AML-193 (cell line): ENCODE measurements around the gene RPS8.
"Not testable (repeated sequence)": the region's sequence is repeated elsewhere in the genome, so short reads cannot be mapped to it uniquely, and the experiment has no call there.

ENCODE experiments used
- DNase-seq, 2 experiments: peaks; one replicate each; lab custom pipeline; 2025; lab: John Stamatoyannopoulos, UW

Gene RPS8

GRCh38 chr1:44803062-44803311, 27.6 kb downstream of the RPS8 start:
- no peak for DNase-seq

- DNase-seq: no peak
Observed at GRCh38 chr1:44803312-44804095, 28.2 kb downstream of the RPS8 start.

- DNase-seq: no peak
Observed at GRCh38 chr1:44805311-44806024, 30.1 kb downstream of the RPS8 start.

GRCh38 chr1:44806025-44806703, 30.8 kb downstream of the RPS8 start:
- DNase-seq: no peak

DNA sequence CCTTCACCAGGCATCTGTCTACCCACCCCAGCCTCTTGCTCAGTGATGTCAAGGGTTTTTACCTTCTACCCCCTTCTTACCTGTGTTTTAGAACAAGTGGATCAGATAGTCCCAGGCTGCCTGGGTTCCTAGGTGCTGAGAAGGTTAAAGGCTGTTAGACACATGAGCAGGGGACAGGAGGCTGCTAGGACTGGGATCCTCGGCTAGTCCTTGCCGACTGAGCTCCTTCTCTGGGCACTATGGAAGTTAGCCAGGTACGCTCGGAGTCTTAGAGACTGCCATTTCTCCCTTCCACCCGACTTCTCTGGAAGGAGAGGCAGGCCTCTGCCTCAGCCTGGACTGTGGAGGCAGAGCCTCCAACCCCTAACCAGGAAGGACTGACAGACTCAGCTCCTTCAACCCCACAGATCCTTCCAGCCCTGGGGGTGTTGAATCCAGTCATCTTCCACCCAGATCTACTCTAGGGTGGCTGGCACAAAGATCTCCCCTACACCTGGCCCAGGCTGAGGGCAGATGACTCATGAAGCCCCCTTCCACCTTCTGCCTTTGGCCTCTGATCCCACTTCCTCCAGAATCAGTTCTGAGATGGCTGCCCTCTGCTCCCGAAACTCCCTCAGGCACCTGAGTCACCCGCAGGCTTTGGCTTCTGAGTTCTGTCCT, 31.5 kb downstream of the RPS8 start, which contains the start of gene DYNLT4:
TSS of gene DYNLT4 (minus strand) at position 648 of the 660 bp plus-strand sequence. CDS start 683 bp downstream, outside the sequence.
- DNase-seq: no peak

DNA sequence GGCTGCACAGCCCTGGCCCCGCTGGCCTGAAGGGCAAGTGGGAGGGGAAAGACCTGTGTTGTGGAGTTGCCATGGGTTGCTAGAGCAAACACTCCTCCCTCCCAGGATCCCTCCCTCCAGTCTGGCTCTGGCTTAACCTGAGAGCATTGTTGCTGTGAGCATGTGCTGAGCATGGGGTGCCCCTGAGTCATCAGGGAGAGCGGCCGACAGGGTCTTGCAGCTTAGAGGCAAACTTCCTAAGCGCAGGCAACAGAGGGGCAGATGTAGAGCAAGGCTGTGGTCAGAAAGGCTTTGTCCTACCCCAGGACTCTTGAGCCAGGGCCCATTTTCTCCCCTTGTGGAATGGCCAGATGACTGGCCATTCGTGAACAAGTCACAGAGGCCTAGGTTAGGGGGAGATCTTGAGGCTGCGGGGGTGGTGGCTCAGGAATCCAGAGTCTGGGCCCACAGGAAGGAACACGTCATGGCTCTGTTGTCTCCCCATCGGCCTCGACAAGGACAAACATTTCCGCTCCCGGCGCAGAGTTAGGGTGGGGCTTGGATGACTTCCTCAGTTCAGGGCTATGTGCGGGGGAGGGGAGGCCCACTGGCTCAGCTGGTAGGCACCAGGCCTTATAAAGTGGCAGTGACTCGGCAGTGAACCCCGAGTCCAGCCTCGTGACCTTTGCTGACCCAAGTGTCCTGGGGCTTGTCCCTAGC, 32.2 kb downstream of the RPS8 start:
- DNase-seq: peak; percentile 85 to 89

DNA sequence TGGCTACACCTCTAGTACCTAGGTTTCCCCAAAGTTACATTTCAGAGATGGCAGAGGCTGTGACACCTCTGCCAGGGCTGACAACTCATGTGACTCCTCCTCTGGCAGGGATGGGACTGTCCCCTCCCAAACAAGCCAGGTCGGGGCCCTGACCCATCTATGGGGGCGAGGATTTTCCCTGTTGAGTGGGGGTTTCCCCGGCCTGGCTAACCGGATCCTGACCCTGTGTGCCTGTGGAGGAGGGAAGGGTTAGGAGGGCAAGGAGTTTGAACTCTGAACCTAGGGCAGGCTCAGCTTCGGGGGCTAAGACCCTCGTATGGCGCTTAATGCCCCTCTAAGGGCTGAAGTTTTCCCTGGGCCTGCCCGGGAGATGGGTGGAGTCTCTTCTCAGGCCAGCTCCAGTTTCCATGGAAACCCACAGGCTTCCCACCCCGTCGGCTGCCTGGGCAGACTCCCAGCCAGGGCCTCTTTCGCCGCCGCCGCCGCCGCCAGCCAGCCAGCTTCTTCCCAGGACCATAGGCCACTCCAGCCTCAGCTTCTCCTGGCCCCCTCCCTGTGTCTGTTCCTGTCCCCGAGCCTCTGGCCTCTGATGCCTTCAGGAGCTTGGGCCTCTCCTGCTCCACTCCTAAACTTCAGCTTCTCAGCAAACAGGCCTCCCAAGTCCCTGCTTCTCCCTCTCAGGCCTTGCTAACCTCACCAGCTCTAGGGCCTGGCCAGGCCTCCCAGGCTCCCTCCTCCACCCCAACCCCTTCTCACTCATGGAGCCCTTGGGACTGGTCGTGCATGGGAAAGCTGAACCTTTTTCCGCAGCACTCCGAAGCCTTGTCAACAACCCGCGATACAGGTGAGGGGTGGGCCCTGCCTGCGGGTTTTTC, 33.0 kb downstream of the RPS8 start, which contains the start of gene BTBD19:
TSS of gene BTBD19 (plus strand) at position 461 of the 875 bp plus-strand sequence. CDS start at position 759, 298 bp downstream.
- DNase-seq: no peak

- peak; percentile 90 to 91 for DNase-seq
Observed at GRCh38 chr1:44808938-44809917, 33.9 kb downstream of the RPS8 start.

DNA sequence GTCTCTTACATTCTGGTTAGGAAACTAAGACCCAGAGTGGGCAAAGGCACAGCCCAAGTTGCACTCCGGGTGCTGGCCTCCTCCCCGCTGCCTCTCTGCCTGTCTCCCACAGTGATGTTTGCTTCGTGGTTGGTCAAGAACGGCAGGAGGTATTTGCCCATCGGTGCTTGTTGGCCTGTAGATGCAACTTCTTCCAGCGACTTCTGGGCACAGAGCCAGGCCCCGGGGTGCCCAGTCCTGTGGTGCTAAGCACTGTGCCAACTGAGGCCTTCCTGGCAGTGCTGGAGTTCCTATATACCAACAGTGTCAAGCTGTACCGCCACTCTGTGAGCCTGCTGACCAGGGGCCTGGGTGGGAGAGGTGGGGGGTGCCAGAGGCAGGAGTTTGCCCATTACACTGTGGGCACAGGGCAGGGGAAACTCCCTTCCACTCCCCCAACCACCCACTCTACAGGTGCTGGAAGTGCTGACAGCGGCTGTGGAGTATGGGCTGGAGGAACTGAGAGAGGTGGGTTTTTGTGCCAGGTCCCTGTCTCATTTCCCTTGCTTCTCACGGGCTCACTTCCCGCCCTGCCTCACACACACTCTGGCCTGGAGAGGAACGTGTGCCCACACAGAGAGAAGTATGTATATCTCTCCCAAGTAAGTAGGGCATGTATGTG, 34.9 kb downstream of the RPS8 start:
- DNase-seq: peak; percentile 53 to 70

GRCh38 chr1:44810762-44811105, 35.4 kb downstream of the RPS8 start:
- not testable (repeated sequence) for DNase-seq

DNA sequence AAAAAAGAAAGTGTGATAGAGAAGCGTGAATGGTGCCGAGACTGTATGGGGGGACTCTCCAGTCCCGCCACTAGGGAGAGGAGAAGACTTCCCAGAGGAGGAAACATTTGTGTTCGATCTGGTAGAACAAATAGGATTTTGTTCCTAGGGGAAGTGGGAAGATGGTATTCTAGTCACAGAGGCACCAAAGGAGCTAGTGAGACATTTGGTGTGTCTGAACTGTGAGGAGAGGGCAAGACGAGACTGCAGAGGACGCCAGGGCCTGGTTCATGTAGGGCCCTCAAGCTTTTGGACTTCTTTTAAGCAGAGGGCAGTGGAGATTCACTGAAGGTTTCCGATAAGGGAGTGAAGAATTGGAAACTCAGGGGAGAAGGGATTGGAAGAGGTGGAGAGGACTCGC, 35.9 kb downstream of the RPS8 start:
- DNase-seq: no peak

GRCh38 chr1:44812822-44813543, 37.6 kb downstream of the RPS8 start:
- DNase-seq: no peak

- not testable (repeated sequence) for DNase-seq
Observed at GRCh38 chr1:44815926-44816325, 40.6 kb downstream of the RPS8 start.

DNA sequence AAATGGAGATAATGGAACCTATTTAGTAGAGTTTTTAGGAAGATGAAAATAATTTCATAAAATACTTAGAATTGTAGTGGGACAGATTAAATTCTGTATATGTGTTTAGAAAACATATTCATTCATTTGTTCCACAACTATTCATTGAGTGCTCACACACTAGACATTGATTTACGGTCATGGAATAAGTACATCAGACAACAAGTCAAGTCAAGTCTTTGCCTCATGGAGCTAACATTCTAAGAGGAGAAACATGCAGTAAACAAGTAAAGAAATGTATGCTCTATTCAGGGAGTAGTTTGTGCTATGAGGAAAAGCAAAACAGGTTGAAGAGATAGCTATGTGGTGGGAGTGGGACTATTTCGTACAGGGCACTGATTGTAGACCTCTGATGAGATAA, 42.0 kb downstream of the RPS8 start:
- no peak for DNase-seq

DNA sequence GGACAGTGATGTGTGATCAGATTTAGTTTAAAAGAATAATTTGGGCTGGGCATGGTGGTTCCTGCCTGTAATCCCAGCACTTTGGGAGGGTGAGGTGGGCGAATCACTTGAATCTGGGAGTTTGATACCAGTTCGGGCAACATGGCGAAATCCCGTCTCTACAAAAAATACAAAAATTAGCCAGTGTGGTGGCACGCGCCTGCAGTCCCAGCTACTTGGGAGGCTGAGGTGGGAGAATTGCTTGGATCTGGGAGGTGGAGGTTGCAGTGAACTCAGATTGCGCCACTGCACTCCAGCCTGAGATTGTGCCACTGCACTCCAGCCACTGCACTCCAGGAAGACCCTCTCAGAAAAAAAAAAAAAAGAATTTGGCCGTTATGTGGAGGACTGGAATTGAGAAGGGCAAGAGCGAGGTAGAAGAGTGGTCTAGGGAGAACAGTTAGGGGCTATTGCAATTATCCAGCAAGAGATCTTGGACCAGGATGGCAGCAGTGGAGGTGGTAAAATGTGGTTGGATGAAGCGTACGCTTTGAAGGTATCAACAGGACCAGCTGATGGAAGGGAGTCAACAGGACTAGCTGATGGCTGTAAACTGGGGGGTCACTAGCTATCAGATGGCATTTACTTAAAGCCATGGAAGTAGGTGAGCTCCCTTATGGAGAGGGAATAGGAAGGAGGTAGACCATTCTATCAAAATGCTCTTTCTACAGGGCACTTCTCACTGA, 42.6 kb downstream of the RPS8 start:
- DNase-seq: no peak

- no peak for DNase-seq
Observed at GRCh38 chr1:44819196-44819607, 43.9 kb downstream of the RPS8 start.

- peak; percentile 90 to 93 for DNase-seq
Observed at GRCh38 chr1:44819608-44820327, 44.4 kb downstream of the RPS8 start.
